ENCODE results near the gene OTOP1.
"Not testable (repeated sequence)": the region's sequence is repeated elsewhere in the genome, so short reads cannot be mapped to it uniquely, and the experiment has no call there.

Gene OTOP1

DNA sequence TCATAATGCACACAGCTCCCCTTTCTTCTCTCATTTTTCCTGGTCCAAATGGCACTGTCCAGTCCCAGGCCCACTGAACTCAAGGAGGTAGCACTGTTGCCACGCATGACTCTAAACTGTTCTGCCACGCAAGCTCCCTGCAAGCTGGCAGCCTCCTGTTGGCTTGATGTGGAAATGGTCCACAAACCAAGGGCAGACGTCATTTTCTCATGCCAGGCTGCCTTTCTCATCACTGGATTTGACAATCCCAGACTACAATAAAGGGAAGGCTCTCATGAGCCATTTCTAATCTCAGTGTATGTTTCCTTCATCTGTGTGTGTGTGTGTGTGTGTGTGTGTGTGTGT lies 22.4 kb downstream of the OTOP1 start:
- H3K4me3 ChIP-seq (ENCODE audit: low read depth, low read length), result no peak overlapping the region
- DNase-seq (ENCODE audit: low read depth), result no peak
- TF ChIP-seq, protein P1, sequence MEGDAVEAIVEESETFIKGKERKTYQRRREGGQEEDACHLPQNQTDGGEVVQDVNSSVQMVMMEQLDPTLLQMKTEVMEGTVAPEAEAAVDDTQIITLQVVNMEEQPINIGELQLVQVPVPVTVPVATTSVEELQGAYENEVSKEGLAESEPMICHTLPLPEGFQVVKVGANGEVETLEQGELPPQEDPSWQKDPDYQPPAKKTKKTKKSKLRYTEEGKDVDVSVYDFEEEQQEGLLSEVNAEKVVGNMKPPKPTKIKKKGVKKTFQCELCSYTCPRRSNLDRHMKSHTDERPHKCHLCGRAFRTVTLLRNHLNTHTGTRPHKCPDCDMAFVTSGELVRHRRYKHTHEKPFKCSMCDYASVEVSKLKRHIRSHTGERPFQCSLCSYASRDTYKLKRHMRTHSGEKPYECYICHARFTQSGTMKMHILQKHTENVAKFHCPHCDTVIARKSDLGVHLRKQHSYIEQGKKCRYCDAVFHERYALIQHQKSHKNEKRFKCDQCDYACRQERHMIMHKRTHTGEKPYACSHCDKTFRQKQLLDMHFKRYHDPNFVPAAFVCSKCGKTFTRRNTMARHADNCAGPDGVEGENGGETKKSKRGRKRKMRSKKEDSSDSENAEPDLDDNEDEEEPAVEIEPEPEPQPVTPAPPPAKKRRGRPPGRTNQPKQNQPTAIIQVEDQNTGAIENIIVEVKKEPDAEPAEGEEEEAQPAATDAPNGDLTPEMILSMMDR (IDR thresholded peaks at IDR 0.05; ENCODE audit: low read depth, low read length, missing control alignments), result no peak

DNA sequence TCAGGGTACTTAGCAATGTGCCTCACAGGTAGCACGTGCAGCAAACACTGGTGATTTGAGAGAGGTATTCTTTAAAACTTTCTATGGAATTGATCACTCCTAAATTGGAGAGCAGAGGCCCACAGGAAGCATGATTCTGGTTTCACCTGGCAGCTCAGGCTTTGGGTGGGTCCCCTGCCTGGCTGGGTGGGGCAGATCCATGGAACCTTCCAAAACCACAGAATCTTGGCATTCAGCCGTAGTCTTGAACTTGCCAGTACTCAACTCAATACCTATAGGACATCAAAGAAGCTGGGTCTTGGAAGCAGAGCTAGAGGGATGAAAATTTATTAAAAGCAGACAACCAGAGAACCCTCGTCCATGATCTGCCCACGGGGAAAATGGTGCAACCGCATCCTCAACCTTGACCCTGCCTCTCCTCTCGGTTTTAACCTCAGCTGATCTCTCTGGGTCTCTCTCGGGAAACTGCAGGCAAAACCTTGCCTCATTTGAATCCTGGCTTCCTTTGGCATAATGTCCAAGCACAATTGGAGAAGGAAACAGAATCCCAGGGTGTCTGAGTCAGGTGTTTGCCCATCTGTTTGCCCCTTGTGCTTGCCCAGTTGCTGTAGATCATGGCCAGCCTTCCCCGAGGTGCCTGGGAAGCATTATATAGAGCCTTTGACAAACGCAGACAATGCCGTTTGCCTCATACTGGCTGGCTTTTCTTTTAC lies 22.9 kb downstream of the OTOP1 start:
- H3K4me3 ChIP-seq (ENCODE audit: low read depth, low read length), result no peak overlapping the region
- DNase-seq (ENCODE audit: low read depth), result no peak
- TF ChIP-seq, protein P1 (IDR thresholded peaks at IDR 0.05; ENCODE audit: low read depth, low read length, missing control alignments), result no peak

DNA sequence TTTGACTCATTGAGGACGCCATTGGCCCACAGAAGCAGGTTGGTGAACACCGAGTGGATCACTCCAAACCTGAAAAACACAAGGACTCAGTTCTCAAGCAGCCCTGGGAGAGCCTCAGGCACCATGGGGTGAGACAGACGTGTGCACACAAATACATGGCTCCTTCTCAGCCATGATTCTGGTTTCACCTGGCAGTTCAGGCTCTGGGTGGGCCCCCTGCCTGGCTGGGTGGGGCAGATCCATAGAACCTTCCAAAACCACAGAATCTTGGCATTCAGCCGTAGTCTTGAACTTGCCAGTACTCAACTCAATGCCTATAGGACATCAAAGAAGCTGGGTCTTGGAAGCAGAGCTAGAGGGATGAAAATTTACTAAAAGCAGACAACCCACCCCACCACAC lies 24.2 kb downstream of the OTOP1 start:
- H3K4me3 ChIP-seq (ENCODE audit: low read depth, low read length), result no peak overlapping the region
- DNase-seq (ENCODE audit: low read depth), result no peak
- TF ChIP-seq, protein P1 (IDR thresholded peaks at IDR 0.05; ENCODE audit: low read depth, low read length, missing control alignments), result no peak

DNA sequence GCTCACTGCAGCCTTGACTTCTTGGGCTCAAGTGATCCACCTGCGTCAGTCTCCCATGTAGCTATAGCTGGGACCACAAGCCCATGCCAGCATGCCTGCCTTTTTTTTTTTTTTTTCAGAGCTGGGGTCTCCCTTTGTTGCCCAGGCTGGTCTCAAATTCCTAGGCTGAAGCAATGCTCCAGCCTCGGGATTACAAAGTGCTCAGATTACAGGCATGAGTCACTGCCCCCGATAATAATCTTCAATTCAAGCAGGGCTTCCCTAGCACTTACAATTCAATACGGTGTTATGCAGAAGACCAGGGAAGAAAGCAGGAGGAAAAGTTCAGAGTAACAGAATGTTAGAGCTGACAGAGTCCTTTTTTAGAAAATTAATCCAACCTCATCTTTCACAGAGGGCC lies 26.1 kb downstream of the OTOP1 start:
- TF ChIP-seq, protein P1 (IDR thresholded peaks at IDR 0.05; ENCODE audit: low read depth, low read length, missing control alignments), result no peak
- no peak overlapping the region for H3K4me3 ChIP-seq (ENCODE audit: low read depth, low read length)
- DNase-seq (ENCODE audit: low read depth), result no peak

DNA sequence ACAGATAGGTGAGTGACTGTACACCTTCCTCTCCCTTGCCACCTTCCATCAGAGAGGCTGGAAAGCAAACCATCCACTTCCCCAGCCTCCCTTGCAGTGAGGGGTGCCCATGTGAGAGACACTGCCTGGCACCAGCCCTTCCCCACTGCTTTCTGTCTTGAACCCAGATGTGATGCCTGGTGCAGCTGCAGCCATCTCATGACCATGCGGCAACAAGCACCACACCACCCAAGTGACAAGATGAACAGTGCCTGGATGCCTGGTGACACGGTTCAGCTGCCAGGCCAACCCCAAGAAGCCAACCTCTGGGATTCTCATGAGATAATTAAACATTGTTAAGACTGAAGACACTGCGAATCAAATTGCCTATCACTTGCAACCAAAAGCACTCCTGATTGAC lies 31.4 kb downstream of the OTOP1 start:
- TF ChIP-seq, protein P1 (IDR thresholded peaks at IDR 0.05; ENCODE audit: low read depth, low read length, missing control alignments), result no peak
- no peak overlapping the region for H3K4me3 ChIP-seq (ENCODE audit: low read depth, low read length)
- DNase-seq (ENCODE audit: low read depth), result no peak

DNA sequence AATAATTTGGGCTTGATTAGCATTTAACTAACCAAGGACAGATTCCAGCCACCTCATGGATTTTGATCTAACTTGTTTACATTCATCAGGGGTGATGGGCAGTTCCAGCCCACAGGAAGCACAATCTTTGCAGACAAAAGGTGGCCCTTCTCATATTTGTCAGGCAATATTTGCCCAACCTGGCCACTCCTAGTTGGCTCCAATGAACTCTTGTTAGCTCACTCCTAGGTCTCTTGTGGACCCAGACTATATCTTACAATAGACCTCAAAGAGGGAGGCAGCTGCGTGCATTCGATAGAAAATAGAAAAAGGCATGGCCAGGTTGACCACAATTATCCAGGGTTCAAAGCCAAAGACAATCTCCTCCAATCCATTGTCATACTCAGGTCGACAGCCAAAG lies 38.2 kb downstream of the OTOP1 start:
- H3K4me3 ChIP-seq (ENCODE audit: low read depth, low read length); DNase-seq (ENCODE audit: low read depth): not testable (repeated sequence)

DNA sequence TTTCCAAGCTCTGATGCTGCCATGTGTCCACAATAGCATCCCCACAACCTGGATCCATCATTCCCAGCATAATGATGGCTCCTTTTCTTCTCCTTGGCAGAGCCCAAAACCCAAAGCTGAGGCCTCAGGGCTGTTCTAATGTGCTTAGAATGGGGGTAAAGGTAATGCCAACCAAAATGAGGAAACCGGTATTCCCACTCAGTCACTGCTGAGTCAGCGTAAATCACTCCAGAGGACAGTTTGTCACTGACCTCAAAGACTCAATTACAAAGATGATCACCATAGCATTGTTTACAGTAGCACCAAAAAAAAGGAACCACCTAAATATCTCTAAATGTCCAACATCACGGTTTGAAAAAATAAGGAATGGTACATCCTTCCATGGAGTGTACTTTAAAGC lies 41.2 kb downstream of the OTOP1 start:
- TF ChIP-seq, protein P1 (IDR thresholded peaks at IDR 0.05; ENCODE audit: low read depth, low read length, missing control alignments), result no peak
- no peak overlapping the region for H3K4me3 ChIP-seq (ENCODE audit: low read depth, low read length)
- no peak for DNase-seq (ENCODE audit: low read depth)

Measured in GM12864 (cell line).